Right lobe of liver (tissue), 6 donors: Measurements from ENCODE around the gene BMERB1. TPM values are rescaled to one million over a fixed set of nuclear protein-coding genes. Genes with fewer than 3 reads are reported as not detected.

Experiments used
- ATAC-seq, 4 donors: fragments of 200-7000 bp; cut with Tn5 transposase; one replicate each; pipeline ENCODE4 v1.9.1; 2020; ENCODE audit warnings: mild to moderate bottlenecking in 4 of 4, moderate library complexity in 4 of 4
- DNase-seq, 3 donors: peaks; one replicate each; pipeline ENCODE4 v3.0.0-alpha.2; 2020
- H3K27ac ChIP-seq, 3 donors: fragments of 200-600 bp; one replicate each; pipeline ENCODE4 v1.8.0; 2022
- H3K27me3 ChIP-seq, 2 donors: fragments of 200-600 bp; one replicate each; pipeline ENCODE4 v1.8.0; 2022
- H3K36me3 ChIP-seq, 4 donors: fragments of 200-600 bp; sonication (generic) in 1 of 4; one replicate each; pipeline versions ENCODE4 v1.5.1 to v1.8.0; 2017 to 2022; ENCODE audit warnings: control low read depth in 1 of 4
- H3K4me1 ChIP-seq, 4 donors: fragments of 200-600 bp; sonication (generic) in 1 of 4; one replicate each; pipeline versions ENCODE4 v1.5.1 to v1.8.0; 2017 to 2022; ENCODE audit warnings: control low read depth in 1 of 4
- H3K4me3 ChIP-seq, 3 donors: fragments of 200-600 bp; one replicate each; pipeline ENCODE4 v1.8.0; 2022
- H3K9me3 ChIP-seq, 4 donors: fragments of 200-600 bp; sonication (generic) in 1 of 4; one replicate each; pipeline versions ENCODE4 v1.5.1 to v1.8.0; 2017 to 2022; ENCODE audit warnings: control low read depth in 1 of 4
- CTCF ChIP-seq, 4 donors: fragments of 200-600 bp in 3 of 4; fragments of 450-650 bp in 1 of 4; IDR thresholded peaks; one replicate each; pipeline versions ENCODE4 v1.5.1 to v1.8.0; 2016 to 2022; ENCODE audit warnings: antibody characterized with exemption in 4 of 4, mild to moderate bottlenecking in 2 of 4
- POLR2A ChIP-seq: fragments of 450-650 bp; IDR thresholded peaks from one replicate; pipeline ENCODE4 v1.6.1; 2017; ENCODE audit warnings: antibody characterized with exemption, mild to moderate bottlenecking
- WGBS: methylation state at CpG from one replicate; pipeline ENCODE4 v1.1.6; 2018; ENCODE audit warnings: low coverage, low lambda C conversion rate; ENCODE audit not compliant: insufficient coverage; ENCODE audit errors: missing lambda C conversion rate; 5-methylcytosine and 5-hydroxymethylcytosine counted together
- intact Hi-C, 2 donors: fragments of 100-400 bp; cut with DNase I; formaldehyde crosslinking; loops; one replicate each; pipeline versions ENCODE4 v1.11.2 to v1.14.1; 2022
- total RNA-seq, 6 experiments: library from RNA; depleted of rRNA in 2 of 6; stranded (reverse); fragments of >200 nt in 2 of 6; fragmentation: NEBNext Ultra II Directional in 3 of 6; extraction: Animal tissue kit (Norgen Biotek cat#: 25700) in 3 of 6; gene quantifications; one replicate each; pipeline versions ENCODE4 v1.1.0 to v1.2.4, GENCODE V29; 2016 to 2023
- donor health status: DM: no; HTN: yes; CAD: no.
- donor health status: DM: no; HTN: no; CAD: no.
- donor health status: DM: no; HTN: no; CAD: no.
- donor health status: DM: no; HTN: yes; CAD: no.
- donor health status: DM: no; HTN: yes; CAD: no.

BMERB1 gene
- total RNA-seq, 6 experiments from 2014 or later, result 7.0 to 24.0 (median 10.5) TPM

- peaks cover 0 to 31% (median 13%) of the 10 kb centered on the region in 4 donors for H3K4me1 ChIP-seq
- no peak for DNase-seq
- no peak for TF ChIP-seq POLR2A
- H3K36me3 ChIP-seq, result no peaks in the 10 kb centered on the region
- peaks cover 0 to 5% (median 0%) of the 10 kb centered on the region in 4 donors for H3K9me3 ChIP-seq
- intact Hi-C loops, result no loop called here
- H3K27me3 ChIP-seq, result no peaks in the 10 kb centered on the region
- ATAC-seq, result no peak
- no peak overlapping the region for H3K4me3 ChIP-seq
- peak overlapping the region in 2 of 3 donors; percentile 31 to 58 for H3K27ac ChIP-seq
- 46% methylated on average over 3 of the region's 3 CpGs for WGBS
These were observed 9.9 kb downstream of the BMERB1 start for GRCh38 chr16:15444264-15444663.

DNA sequence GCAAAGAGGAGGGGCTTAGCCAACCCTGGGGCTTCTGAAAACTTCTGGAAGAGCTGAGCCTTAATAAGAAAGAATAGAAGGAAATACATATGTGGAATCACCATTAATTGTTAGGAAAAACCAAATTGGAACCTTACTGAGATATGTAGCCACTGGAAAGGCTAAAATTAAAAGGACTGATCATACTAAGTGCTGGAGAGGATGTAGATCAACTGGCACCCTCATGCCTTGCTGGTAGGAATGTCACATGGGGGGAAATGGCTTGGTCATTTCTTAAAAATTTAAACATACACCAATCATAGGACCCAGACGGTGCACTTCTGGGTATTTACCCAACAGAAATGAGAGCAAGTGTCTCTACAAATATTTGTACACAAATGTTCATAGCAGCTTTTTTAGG is 11.1 kb downstream of the BMERB1 start:
- Histone ChIP-seq H3K36me3 (no peaks in the 10 kb centered on the region), H3K9me3 (peaks cover 0 to 5% (median 0%) of the 10 kb centered on the region in 4 donors), H3K4me1 (peaks cover 0 to 24% (median 9%) of the 10 kb centered on the region in 4 donors), H3K27ac (no peak overlapping the region), H3K4me3 (no peak overlapping the region), H3K27me3 (no peaks in the 10 kb centered on the region)
- TF ChIP-seq POLR2A (no peak), CTCF (IDR thresholded peaks at IDR 0.05) (no peak)
- intact Hi-C loops, result no loop called here
- no peak for ATAC-seq
- WGBS, result 23% methylated on average over 1 of the region's 1 CpG
- no peak for DNase-seq

DNA sequence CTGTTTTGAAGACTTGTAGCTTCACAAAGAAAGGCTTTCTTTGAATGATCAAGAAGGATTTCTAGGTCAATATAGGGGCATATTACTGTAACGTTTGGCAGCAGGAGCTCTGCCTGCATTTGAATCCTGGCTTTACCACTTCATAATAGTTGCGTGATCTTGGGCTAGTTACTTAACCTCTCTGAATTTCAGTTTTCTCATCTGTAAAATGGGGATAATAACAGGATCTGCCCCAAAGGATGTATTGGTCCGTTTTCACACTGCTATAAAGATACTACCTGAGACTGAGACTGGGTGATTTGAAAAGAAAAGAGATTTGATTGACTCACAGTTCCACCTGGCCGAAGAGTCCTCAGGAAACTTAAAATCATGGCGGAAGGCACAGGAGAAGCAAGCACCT is 12.5 kb downstream of the BMERB1 start:
- Histone ChIP-seq H3K4me1 (peaks cover 0 to 29% (median 10%) of the 10 kb centered on the region in 4 donors), H3K4me3 (no peak overlapping the region), H3K9me3 (peaks cover 0 to 5% (median 0%) of the 10 kb centered on the region in 4 donors), H3K27ac (no peak overlapping the region), H3K27me3 (no peaks in the 10 kb centered on the region), H3K36me3 (no peaks in the 10 kb centered on the region)
- intact Hi-C loops, result no loop called here
- no peak for TF ChIP-seq POLR2A
- ATAC-seq (no peak), DNase-seq (no peak)
- WGBS, result 92% methylated on average over 5 of the region's 5 CpGs

GRCh38 chr16:15450624-15451023 is 16.2 kb downstream of the BMERB1 start:
- WGBS, result 38% methylated on average over 5 of the region's 6 CpGs
- peak in 1 of 3 donors; percentile 55 for DNase-seq
- TF ChIP-seq POLR2A (no peak), CTCF (IDR thresholded peaks at IDR 0.05) (no peak)
- Histone ChIP-seq H3K36me3 (no peaks in the 10 kb centered on the region), H3K4me3 (no peak overlapping the region), H3K4me1 (peaks cover 0 to 40% (median 13%) of the 10 kb centered on the region in 4 donors), H3K9me3 (peaks cover 0 to 3% (median 0%) of the 10 kb centered on the region in 4 donors), H3K27ac (no peak overlapping the region), H3K27me3 (no peaks in the 10 kb centered on the region)
- peak in 2 of 4 donors; percentile 27 to 37 for ATAC-seq
- intact Hi-C loops, result no loop called here

GRCh38 chr16:15451098-15451731 is 16.8 kb downstream of the BMERB1 start:
- TF ChIP-seq CTCF (IDR thresholded peaks at IDR 0.05) (no peak), POLR2A (no peak)
- intact Hi-C loops, result no loop called here
- Histone ChIP-seq H3K4me3 (no peak overlapping the region), H3K36me3 (no peaks in the 10 kb centered on the region), H3K27ac (peak overlapping the region in 1 of 3 donors; percentile 33), H3K27me3 (no peaks in the 10 kb centered on the region), H3K4me1 (peaks cover 0 to 43% (median 14%) of the 10 kb centered on the region in 4 donors), H3K9me3 (no peaks in the 10 kb centered on the region)
- WGBS, result 28% methylated on average over 10 of the region's 10 CpGs
- ATAC-seq, result peak in 2 of 4 donors; percentile 4 to 5
- no peak for DNase-seq
